Left ventricle myocardium inferior (tissue), 1 donor: ENCODE results near the gene SLC9A6. TPM values are rescaled to one million over a fixed set of nuclear protein-coding genes. Genes with fewer than 3 reads are reported as not detected.

Experiments used
- DNase-seq: peaks from one replicate; pipeline ENCODE4 v3.0.0-alpha.2; 2020
- H3K27ac ChIP-seq: fragments of 200-600 bp; replicated peaks from 2 replicates; pipeline ENCODE4 v1.8.0; 2021
- H3K27me3 ChIP-seq: fragments of 200-600 bp; 2 replicates; pipeline ENCODE4 v1.8.0; 2021; ENCODE audit warnings: low read depth
- H3K36me3 ChIP-seq: fragments of 200-600 bp; 2 replicates; pipeline ENCODE4 v1.8.0; 2021
- H3K4me1 ChIP-seq: fragments of 200-600 bp; 2 replicates; pipeline ENCODE4 v1.8.0; 2021
- H3K4me3 ChIP-seq: fragments of 200-600 bp; 2 replicates; pipeline ENCODE4 v1.8.0; 2021; ENCODE audit warnings: mild to moderate bottlenecking, moderate library complexity
- H3K9me3 ChIP-seq: fragments of 200-600 bp; replicated peaks from 2 replicates; pipeline ENCODE4 v1.8.0; 2021
- CTCF ChIP-seq: fragments of 200-600 bp; IDR thresholded peaks from 2 replicates; pipeline ENCODE4 v1.8.0; 2021; ENCODE audit warnings: antibody characterized with exemption, mild to moderate bottlenecking, borderline replicate concordance
- intact Hi-C: fragments of 100-400 bp; cut with micrococcal nuclease; formaldehyde crosslinking; loops from one replicate; pipeline ENCODE4 v1.11.0; 2022
- total RNA-seq: library from RNA; stranded (reverse); fragmentation: NEBNext Ultra II Directional; extraction: Animal tissue kit (Norgen Biotek cat#: 25700); gene quantifications from one replicate; pipeline ENCODE4 v1.2.1, GENCODE V29; 2021
- donor health status: DM: no; HTN: yes; CAD: no; lungs with severe emphysema.

Gene SLC9A6
- total RNA-seq, 1 donor from 2014 or later = 15.6 TPM

GRCh38 chrX:136028383-136028984 lies 43.2 kb downstream of the SLC9A6 start:
- Histone ChIP-seq H3K27me3 (no peaks in the 10 kb centered on the region), H3K36me3 (peaks cover 4% of the 10 kb centered on the region), H3K27ac (peak overlapping the region; percentile 90), H3K4me3 (no peak overlapping the region), H3K4me1 (peaks cover 29% of the 10 kb centered on the region), H3K9me3 (no peaks in the 10 kb centered on the region)
- peak; percentile 63 for TF ChIP-seq CTCF
- no peak for DNase-seq
- intact Hi-C loops = no loop called here

GRCh38 chrX:136029766-136030165 lies 44.5 kb downstream of the SLC9A6 start:
- intact Hi-C loops = no loop called here
- Histone ChIP-seq H3K27ac (peak overlapping the region; percentile 90), H3K9me3 (no peaks in the 10 kb centered on the region), H3K27me3 (no peaks in the 10 kb centered on the region), H3K36me3 (peaks cover 4% of the 10 kb centered on the region), H3K4me1 (peaks cover 38% of the 10 kb centered on the region), H3K4me3 (no peak overlapping the region)
- TF ChIP-seq CTCF = no peak
- no peak for DNase-seq

- peaks cover 38% of the 10 kb centered on the region for H3K4me1 ChIP-seq
- H3K36me3 ChIP-seq = no peaks in the 10 kb centered on the region
- H3K27me3 ChIP-seq = no peaks in the 10 kb centered on the region
- intact Hi-C loops = no loop called here
- no peak overlapping the region for H3K4me3 ChIP-seq
- peak; percentile 67 for DNase-seq
- no peaks in the 10 kb centered on the region for H3K9me3 ChIP-seq
- TF ChIP-seq CTCF = no peak
- peak overlapping the region; percentile 90 for H3K27ac ChIP-seq
Measured at GRCh38 chrX:136030303-136031191, 45.3 kb downstream of the SLC9A6 start.

- DNase-seq = no peak
- Histone ChIP-seq H3K27ac (peak overlapping the region; percentile 90), H3K27me3 (no peaks in the 10 kb centered on the region), H3K36me3 (no peaks in the 10 kb centered on the region), H3K4me3 (no peak overlapping the region), H3K4me1 (peaks cover 38% of the 10 kb centered on the region), H3K9me3 (no peaks in the 10 kb centered on the region)
- intact Hi-C loops = no loop called here
- TF ChIP-seq CTCF = no peak
Measured at GRCh38 chrX:136031626-136032025, 46.4 kb downstream of the SLC9A6 start.

GRCh38 chrX:136032370-136032769 lies 47.1 kb downstream of the SLC9A6 start:
- intact Hi-C loops = no loop called here
- H3K4me3 ChIP-seq = no peak overlapping the region
- H3K27ac ChIP-seq = peak overlapping the region; percentile 90
- no peaks in the 10 kb centered on the region for H3K27me3 ChIP-seq
- H3K9me3 ChIP-seq = no peaks in the 10 kb centered on the region
- peaks cover 38% of the 10 kb centered on the region for H3K4me1 ChIP-seq
- no peaks in the 10 kb centered on the region for H3K36me3 ChIP-seq
- no peak for DNase-seq
- TF ChIP-seq CTCF = no peak
